NCI-H345 treated with DMSO at 0.1 percent for 48 hours (cell line): ENCODE measurements around the gene MBD3L4.
"Not testable (repeated sequence)": the region's sequence is repeated elsewhere in the genome, so short reads cannot be mapped to it uniquely, and the experiment has no call there.

ENCODE experiments used
- DNase-seq: peaks from one replicate; lab custom pipeline; 2025; ENCODE audit not compliant: unreplicated experiment; lab: John Stamatoyannopoulos, UW

MBD3L4 gene

DNA sequence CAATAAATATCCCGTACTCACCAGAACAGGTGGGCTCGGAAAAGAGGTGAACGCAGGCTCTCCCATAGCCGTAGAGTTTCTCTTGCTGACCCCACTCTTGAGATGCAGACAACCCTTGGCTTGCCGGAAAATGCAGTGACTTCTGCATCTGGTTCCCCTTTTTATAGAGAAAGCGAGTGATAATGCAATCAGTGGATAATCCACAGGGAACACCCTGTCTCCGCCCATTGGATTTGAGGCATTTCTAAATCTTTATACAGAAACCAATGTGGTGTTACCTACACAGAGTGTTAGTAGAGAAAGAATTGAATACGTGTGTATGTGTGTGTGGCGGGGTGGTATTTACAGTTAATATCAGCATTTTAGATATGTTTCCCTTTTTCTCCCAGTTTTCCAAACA lies at the start of gene MBD3L4:
TSS of gene MBD3L4 (minus strand) at position 101 of the 400 bp plus-strand sequence. CDS start at position 66, 35 bp downstream.
- DNase-seq = not testable (repeated sequence)

DNA sequence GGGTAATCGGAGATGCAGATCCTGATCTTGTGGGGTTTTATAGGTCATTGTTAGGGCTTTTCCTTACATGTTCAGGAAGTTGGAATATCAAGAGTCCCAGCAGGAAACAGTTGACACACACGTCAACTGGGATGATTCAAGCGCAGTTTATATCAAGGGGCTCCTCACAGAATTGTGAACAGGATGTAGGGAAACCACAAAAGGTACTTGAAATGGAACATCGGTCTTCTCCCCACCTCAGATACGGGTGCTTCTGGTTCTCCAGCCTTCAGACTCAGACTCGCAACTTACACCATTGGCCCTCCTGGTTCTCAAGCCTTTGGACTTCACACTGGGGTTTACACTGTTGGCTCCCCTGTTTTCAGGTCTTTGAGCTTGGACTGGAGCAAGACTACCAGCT lies 49.0 kb upstream of the MBD3L4 start:
- DNase-seq = no peak

DNA sequence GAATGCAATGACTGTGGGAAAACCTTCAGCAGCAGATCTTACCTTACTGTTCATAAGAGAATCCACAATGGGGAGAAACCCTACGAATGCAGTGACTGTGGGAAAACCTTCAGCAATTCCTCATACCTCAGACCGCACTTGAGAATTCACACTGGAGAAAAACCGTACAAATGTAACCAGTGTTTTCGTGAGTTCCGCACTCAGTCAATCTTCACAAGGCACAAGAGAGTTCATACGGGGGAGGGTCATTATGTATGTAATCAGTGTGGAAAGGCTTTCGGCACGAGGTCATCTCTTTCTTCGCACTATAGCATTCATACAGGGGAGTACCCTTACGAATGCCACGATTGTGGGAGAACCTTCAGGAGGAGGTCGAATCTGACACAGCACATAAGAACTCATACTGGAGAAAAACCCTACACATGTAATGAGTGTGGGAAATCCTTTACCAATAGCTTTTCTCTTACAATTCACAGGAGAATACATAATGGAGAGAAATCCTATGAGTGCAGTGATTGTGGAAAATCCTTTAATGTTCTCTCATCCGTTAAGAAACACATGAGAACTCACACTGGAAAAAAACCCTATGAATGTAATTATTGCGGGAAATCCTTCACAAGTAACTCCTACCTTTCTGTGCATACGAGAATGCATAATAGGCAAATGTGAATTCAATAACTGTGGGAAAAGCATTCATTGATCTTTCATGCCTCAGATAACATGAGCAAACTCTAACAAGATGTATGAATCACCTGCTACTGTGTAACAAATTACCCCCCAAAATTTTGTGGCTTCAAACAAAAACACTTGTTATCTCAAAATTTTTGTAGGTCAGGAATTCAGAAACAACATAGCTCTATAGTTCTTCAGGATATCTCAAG lies 43.3 kb upstream of the MBD3L4 start:
- DNase-seq = no peak

DNA sequence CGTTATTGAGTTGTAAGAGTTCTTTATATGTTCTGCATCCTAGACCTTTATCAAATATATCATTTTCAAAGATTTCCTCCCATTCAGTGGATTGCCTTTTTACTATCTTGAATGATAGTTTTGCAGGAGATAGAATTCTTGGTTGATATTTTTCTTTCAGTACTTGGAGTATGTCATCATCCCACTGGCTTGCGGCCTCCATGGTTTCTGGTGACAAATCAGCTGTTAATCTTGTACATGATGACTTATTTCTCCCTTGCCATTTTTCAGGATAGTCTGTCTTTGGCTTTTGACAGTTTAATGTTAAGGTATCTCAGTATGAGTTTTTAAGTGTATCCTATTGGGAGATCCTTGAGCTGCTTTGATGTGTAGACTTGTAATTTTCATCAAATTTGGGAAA lies 38.0 kb upstream of the MBD3L4 start:
- no peak for DNase-seq

DNA sequence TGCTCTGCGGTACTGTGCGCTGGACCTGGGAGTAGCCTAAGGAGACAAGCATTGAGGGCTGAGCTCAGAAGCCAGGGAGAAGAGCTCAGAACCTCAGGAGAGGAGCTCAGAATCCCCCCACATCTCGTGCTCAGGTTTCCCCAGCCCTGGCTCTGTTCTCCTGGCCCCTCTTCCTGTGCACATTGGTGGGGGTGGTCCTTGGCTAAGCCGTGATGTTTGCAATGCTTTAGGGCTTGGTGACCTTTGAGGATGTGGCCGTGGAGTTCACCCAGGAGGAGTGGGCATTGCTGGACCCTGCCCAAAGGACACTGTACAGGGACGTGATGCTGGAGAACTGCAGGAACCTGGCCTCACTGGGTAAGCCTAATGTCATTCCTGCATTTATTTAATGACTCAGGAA lies 36.2 kb upstream of the MBD3L4 start:
- no peak for DNase-seq

DNA sequence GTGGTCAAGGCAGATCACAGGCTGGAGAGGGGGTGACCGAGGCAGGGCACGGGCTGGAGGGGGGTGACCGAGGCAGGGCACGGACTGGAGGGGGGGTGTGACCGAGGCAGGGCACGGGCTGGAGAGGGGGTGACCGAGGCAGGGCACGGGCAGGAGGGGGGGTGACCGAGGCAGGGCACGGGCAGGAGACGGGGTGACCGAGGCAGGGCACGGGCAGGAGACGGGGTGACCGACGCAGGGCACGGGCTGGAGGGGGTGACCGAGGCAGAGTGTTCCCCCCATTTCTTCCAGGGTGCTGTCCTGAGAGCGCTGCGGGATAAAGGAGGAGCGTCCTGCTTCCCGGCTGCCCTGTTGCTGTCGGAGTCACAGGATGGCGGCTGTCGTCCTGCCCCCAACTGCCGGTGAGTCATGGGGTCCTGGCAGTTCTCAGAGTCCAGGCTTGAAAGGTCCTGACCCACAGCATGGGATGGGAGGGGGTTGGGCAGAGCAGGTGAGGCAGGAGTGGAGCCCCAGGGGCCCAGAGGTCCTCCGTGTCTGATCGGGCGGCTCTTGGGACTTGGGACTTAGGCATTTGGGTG lies 34.8 kb upstream of the MBD3L4 start:
- no peak for DNase-seq

DNA sequence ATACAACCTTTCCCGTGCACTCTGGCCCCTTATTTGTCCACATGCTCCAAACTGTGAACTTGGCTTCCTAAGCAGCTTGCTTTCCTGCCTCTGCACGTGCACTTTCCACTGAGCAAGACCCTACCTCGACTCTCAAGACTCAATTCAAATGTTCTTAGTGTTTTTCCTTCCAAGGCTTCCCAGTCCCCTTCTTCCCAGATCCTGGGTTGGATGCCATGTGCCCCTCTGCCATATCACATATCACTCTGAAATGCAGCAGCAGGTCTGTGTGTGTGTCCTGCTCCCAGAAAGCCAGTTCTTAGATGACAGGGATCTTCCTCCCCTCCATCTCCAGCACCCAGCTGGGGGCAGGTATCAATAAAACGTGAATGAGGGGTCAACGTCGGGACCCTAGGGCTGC lies 32.6 kb upstream of the MBD3L4 start:
- no peak for DNase-seq

DNA sequence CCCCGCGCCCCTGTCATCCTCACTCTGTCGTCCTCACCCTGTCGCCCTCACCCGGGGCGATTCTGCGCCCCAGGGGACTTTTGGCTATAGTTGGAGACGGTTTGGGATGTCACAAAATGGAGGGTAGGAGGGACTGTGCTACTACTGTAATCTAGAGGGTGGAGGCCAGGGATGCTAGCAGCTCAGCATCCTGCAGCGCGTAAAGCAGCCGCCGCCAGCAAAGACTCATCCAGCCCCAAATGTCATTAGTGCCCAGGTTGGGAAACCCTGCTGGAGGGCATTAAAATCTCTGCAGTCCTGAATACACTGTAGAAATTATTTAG lies 29.9 kb upstream of the MBD3L4 start:
- DNase-seq = no peak

DNA sequence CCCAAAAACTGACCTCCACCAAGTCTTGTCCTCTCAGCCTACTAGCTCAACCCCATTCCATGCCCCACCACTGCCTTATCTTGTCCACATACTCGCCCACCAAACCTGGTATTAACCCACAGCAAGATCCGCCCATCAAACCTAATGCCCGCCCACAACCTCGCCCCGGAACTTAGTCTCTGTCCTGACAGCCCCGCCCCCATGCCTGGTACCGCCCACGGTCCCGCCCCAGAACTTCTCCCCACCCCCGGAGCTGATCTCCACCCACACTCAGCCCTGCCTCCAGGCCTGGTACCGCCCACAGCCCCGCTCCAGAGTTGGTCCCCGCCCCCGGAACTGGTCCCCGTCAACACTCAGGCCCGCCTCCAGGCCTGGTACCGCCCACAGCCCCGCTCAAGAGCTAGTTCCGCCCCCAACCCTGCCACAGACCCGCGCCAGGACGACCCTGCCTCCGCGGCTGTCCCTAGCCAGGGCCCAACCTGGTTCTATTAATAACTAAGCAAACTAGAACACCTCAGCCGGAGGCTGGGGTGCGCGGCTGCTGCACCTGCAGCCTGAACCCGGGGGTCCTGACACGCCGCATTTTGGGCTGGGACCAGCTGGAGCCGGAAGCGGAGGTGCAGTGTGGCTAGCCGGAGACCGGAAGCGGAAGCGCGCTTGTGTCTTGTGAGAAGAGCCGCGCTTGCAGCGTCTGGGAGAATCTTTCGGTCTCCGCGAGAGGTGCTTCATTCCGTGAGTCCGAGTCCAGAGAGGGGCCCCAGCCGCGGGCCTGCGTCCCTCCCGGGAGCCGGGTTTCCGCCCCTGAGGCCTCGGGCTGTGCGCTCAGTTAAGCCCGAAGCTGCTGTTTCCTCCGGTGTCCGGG lies 29.3 kb upstream of the MBD3L4 start, which contains the start of gene ZNF557:
TSS of gene ZNF557 (plus strand) at position 662 of the 862 bp plus-strand sequence. CDS start 5,372 bp downstream, outside the sequence.
- DNase-seq = peak; percentile 81

DNA sequence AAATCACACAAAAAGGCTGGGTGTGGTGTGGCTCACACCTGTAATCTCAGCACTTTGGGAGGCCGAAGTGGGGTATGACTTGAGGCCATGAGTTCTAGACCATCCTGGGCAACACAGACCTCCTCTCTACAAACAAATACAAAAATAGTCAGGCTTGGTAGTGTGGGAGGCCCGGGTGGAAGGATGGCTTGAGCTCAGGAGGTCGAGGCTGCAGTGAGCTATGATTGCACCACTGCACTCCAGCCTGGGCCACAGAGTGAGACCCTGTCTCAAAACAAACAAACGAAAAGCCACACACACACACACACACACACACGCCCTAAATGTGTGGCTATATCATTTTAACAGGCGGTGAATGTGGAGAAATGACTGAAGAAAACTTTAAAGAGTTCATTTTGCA lies 28.6 kb upstream of the MBD3L4 start:
- DNase-seq = no peak

DNA sequence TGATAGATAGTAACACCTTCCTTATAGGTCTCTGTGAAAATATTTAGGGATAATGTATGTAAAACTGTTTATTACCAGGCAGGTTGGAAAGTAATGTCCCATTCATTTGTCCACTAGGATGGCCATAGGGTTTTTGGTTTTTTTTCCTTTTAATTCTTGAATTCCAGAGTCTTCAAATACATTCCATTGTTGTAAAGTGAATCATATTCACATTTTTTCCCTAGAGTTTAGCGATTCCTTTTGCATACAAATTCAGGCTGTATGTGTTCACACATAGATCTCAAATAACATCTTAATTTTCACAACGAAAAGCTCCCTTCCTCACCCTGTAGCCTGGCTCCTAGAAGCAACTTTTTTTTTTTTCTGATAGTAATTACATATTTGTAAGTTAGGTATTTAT lies 27.7 kb upstream of the MBD3L4 start:
- DNase-seq = no peak

DNA sequence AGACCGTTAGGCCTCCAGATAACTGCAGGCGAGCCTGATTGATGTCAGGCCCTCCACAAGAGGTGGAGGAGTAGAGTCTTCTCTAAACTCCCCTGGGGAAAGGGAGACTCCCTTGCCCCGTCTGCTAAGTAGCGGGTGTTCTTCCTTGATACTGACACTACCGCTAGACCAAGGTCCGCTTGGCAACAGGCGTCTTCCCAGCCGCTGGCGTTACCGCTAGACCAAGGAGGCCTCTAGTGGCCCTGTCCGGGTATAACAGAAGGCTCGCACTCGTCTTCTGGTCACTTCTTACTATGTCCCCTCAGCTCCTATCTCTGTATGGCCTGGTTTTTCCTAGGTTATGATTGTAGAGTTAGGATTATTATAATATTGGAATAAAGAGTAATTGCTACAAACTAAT lies 27.1 kb upstream of the MBD3L4 start:
- not testable (repeated sequence) for DNase-seq

DNA sequence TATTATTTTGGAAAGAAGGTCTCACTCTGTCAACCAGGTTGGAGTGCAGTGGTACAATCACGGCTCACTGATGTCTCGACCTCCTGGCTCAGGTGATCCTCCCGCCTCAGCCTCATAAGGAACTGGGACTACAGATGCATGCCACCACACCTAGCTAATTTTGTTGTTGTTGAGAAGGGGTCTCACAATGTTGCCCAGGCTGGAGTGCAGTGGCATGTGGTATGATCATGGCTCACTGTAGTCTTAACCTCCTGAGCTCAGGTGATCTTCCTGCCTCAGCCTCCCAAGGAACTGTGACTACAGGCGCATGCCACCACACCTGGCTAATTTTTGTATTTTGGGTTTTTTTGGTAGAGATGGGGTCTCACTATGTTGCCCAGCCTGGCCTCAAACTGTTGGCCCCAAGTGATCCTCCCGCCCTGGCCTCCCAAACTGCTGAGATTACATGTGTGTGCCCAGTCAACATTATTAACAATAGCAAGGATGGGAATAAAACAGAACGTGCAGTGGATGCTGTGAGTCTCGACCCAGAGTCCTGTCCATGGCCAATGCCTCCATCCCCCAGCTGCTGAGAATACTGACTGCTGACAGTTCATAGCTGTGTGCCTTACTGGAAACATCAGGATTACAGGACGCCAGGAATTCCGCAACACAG lies 23.9 kb upstream of the MBD3L4 start:
- no peak for DNase-seq

DNA sequence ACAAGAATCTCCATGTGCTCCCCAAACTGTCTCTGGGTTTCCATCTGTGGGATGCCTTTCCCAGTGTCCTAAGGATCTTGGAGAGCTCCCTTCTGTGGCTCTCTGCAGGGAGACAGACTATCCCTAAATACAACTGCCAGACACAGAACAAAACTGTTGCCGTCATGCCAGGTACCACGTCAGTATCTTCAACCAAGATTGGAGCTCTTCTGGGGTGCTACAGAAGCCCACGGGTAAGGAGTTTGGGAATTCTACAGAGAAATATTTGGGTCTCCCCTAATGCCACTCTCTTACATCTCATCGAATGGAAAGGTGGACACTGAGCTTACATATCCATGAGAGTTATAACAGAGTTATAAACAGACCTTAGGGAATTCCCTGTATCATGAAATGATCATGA lies 23.4 kb upstream of the MBD3L4 start:
- no peak for DNase-seq

DNA sequence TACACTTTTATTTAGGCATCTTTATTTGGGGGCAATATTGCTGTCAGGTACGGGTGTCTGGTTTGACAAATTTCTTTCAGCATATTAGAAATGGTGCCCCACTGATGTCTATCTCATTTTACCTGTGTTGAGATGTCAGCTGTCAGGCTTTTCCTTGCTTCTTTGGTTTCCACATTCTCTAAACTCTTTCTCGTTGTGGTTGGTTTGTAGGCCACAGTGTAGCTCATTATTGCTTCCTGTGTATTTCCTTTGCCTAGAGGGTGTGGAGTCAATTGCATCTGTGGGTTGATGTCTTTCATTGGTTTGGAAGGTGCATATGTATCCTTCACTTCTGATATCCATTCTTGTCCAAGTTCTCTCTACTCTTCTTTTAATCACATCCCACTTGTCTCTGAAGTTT lies 20.0 kb upstream of the MBD3L4 start:
- not testable (repeated sequence) for DNase-seq

DNA sequence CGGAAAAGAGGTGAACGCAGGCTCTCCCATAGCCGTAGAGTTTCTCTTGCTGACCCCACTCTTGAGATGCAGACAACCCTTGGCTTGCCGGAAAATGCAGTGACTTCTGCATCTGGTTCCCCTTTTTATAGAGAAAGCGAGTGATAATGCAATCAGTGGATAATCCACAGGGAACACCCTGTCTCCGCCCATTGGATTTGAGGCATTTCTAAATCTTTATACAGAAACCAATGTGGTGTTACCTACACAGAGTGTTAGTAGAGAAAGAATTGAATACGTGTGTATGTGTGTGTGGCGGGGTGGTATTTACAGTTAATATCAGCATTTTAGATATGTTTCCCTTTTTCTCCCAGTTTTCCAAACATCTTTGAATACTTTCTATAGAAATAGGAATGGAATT lies 18.6 kb upstream of the MBD3L4 start, which contains the start of gene MBD3L3:
TSS of gene MBD3L3 (minus strand) at position 101 of the 400 bp plus-strand sequence. CDS start at position 30, 71 bp downstream.
- not testable (repeated sequence) for DNase-seq

DNA sequence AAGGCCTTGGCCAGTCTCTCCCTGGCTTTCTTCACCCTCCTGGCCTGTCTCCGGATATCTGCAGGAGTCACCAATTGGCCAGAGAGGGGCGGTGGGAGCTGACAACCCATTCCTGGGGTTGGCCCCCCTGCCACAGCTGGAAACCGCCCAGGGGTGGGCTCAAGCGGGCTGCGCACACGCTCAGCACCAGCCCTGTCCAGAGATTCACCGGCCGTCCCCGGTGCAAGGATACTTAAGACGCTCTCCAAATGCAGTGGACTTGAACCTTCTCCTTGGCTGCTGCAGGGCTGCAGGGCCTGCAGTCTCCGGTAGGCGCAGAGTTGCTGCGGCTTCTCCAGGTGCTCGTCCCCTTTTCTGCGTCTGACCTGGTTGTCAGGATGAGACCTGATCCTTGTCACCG lies 16.4 kb upstream of the MBD3L4 start:
- not testable (repeated sequence) for DNase-seq

DNA sequence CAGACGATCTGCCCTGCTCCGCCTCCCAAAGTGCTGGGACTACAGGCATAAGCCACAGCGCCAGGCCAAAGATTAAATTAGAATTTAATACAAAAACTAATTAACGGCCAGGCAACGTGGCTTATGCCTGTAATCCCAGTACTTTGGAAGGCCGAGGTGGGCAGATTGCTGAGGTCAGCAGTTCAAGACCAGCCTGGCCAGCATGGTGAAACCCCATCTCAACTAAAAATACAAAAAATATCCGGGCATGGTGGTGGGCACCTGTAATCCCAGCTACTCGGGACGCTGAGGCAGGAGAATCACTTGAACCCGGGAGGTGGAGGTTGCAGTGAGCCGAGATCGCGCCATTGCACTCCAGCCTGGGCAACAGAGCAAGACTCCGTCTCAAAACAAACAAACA lies 15.7 kb upstream of the MBD3L4 start:
- not testable (repeated sequence) for DNase-seq

DNA sequence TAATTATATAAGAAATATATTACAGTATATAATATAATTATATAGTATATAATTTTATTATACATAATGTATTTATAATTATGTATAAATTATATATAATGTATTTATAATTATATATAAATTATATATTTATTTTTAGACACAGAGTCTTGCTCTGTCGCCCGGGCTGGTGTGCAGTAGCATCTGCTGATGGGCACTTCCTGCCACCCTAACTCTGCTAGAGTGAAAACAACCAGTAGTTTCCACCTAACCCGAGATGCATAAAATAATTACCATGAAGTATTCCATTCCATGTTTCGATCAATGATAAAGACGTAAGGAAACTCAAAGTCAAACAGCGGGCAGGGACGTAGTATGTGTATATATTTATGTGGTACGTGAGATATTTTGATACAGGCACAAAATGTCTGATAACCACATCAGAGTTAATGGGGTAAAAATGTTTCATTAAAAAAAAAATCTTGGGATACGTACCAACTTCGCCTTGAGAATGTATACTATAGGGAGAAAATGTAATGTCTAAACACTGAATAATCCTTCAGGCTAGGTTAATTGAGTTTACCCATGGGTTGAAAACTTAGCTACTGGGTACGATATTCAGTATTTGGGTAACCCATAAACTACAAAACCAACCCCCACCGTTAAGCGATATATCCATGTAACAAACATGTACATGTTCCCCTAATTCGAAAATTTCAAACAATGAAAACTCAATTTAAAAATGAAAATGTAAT lies 14.8 kb upstream of the MBD3L4 start:
- not testable (repeated sequence) for DNase-seq

DNA sequence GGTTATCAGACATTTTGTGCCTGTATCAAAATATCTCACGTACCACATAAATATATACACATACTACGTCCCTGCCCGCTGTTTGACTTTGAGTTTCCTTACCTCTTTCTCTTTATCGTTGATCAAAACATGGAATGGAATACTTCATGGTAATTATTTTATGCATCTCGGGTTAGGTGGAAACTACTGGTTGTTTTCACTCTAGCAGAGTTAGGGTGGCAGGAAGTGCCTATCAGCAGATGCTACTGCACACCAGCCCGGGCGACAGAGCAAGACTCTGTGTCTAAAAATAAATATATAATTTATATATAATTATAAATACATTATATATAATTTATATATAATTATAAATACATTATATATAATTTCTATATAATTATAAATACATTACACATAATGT lies 12.9 kb upstream of the MBD3L4 start:
- not testable (repeated sequence) for DNase-seq
